DND-41 (cell line): ENCODE results near the gene GAA.

Experiments used
- CTCF ChIP-seq: IDR thresholded peaks from 2 replicates; pipeline ENCODE4 v1.5.1; 2012; ENCODE audit warnings: borderline replicate concordance, low read length, moderate library complexity, mild to moderate bottlenecking; ENCODE audit not compliant: poor library complexity, severe bottlenecking; ENCODE audit errors: extremely low read depth
- EZH2 ChIP-seq: IDR thresholded peaks from 3 replicates; pipeline ENCODE4 v1.6.1; 2012; ENCODE audit warnings: borderline replicate concordance, low read depth, mild to moderate bottlenecking, moderate library complexity, low read length, inconsistent platforms; ENCODE audit not compliant: severe bottlenecking

- TF ChIP-seq CTCF (no peak), EZH2 (no peak)
These were observed 13.8 kb downstream of the GAA start for GRCh38 chr17:80115159-80115558.
